ENCODE data around the gene CTBS.
A peak's percentile ranks its signal among the peaks of the same experiment; 100 is the strongest.
"Not testable (repeated sequence)": the region's sequence is repeated elsewhere in the genome, so short reads cannot be mapped to it uniquely, and the experiment has no call there.

CTBS gene
- 22.3 to 62.9 (median 37.3) reads per million in 18 experiments for total RNA-seq

GRCh38 chr1:84573967-84574842 lies at the start of gene CTBS:
TSS of gene CTBS (minus strand) at chr1:84574440. CDS start at chr1:84574415, 25 bp downstream.
- peak; percentile 97 to 98 for DNase-seq

DNA sequence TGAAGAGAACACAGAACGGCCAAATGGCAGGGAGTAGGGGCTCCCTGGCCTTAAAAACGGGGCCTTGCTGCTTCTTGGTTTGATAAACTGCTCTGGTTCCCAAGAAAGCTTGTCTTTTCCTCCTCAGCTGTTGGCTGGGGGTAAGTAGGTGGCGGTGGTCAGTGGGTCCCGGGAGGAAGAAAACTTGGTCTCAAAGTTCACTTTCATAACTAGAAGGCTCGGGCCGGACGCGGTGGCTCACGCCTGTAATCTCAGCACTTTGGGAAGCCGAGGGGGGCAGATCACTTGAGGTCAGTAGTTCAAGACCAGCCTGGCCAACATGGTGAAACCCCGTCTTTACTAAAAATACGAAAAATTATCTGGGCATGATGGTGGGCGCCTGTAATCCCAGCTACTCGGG lies 47.3 kb upstream of the CTBS start:
- no peak for DNase-seq

- DNase-seq = peak; percentile 85 to 89
Measured at GRCh38 chr1:84620720-84621313, 46.6 kb upstream of the CTBS start.

DNA sequence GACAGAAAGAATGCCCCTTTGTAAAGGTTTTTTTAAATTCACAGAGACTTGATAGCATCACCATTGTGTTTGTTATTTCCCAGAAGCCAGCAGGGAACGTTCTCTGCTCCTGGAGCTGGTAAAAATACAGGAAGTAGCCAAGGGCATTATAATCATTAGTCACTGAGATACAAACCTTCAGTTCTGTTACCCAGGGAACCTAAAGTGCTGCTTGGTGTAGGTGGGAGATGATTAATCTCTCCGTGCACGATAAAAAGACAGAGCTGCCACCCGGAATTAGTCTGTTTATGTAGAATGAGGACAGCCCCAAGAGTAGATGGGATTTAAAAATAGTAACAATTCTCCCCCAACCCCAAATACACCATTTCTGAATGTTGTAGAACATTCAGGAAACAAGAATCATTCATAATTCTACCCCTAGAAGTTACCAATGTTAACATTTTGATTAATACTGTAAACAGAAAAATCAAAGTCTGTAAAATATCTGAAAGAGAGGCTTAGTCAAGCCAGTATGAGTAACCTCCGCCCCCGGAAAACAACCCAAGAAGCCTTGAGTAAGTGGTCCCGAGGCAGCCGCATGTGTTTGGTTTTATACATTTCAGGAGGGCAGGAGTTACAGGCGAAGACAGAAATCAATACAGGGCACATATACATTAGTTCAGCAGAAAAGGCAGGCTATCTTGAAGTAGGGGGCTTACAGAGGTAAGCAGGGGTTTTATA lies 45.3 kb upstream of the CTBS start:
- peak; percentile 87 to 90 for DNase-seq

- no peak for DNase-seq
Measured at GRCh38 chr1:84617349-84617748, 43.1 kb upstream of the CTBS start.

DNA sequence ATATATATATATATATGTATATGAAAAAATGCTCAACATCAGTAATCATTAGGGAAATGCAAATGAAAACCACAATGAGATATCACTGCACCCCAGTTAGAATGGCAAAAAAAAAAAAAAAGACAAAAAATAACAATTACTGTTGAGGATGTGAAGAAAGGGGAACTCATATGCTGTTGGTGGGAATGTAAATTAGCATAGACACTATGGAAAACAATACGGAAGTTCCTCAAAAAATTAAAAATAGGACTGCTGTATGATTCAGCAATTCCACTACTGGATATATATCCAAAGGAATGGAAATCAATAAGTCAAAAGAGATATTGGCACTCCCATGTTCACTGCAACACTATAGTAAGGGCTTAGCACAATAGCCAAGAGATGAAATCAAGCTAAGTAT lies 41.5 kb upstream of the CTBS start:
- DNase-seq = peak in 1 of 2 donors; percentile 53

GRCh38 chr1:84613887-84614286 lies 39.6 kb upstream of the CTBS start:
- no peak for DNase-seq

DNA sequence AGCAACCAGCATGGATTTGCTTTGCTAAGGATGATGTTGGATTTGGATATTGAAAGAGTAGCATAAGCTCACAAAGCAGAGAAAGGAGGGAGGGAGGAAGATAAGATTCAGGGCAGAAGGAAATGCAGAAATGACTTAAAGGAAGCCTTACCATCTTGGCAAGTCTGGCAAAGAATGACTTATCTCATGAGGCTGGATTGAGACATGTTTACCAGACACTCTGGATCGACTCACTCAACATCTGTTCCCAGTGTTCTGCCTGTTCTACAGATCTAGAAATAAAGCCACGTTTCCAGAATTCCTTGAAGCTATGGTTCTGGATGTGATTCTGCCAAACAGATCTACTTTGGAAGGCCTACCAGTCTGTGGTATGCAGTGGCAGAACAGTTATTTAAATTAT lies 38.8 kb upstream of the CTBS start:
- no peak for DNase-seq

GRCh38 chr1:84611796-84612195 lies 37.6 kb upstream of the CTBS start:
- no peak for DNase-seq

- no peak for DNase-seq
Measured at GRCh38 chr1:84611091-84611490, 36.9 kb upstream of the CTBS start.

DNA sequence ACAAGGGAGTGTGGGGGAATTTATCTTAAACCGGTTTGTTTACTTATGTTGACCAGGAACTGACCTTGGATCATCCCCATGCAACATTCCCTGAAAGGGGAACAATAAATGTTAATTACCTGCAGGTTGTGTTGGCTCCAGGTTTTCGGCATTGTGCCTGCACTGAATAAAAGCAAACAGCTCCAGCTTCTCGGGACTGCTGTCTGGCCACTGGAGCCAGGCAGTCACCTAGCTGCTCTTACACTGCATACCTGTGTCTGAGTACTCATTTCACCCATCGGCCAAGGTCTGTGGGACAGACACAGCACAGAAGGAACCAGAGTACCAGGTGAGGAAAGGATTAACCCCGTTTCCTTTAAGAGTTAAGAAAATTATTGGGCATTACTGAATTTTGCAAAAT lies 32.7 kb upstream of the CTBS start:
- DNase-seq = no peak

GRCh38 chr1:84605157-84605556 lies 30.9 kb upstream of the CTBS start:
- no peak for DNase-seq

DNA sequence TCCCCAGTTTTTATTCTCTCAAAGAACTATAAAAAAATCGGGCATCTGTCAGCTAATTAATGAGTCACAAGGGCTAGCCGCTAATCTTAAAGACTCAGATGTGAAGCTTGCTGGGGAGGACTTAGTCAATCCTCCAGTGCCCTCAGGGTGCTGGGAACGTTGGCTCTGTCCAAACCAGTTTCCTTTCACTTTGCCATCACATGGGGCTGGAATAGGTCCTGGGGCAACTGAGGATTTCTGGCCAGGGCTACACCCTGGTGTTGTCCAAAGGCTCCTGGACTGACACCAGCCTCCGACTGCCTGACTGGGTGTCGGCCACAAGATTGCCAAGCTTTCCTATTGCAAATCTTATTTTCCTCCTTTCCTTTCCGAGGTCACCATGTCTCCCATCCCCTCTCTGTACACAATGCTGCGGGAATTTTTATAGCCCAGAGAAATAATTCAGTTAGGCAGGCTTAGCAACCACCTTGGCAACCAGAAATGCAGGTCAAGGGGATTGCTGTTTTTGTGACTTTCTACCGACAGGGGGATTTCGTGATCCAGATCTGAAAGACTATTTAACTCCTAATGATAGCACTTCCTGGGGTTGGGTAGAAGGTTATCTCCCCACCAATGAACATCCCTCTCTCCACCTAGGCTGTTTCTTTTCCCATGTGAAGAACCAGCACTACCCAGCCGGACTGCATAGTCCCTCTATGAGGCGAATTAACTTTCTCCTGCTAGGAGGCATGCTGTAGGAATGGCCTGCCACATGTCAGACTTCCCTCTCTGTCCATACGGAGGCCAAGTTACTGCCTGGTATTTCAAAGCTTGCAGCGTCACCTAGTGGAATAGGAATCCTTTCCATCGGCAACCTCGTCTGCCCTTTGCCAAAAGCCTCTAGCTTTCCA lies 29.9 kb upstream of the CTBS start:
- DNase-seq = no peak

GRCh38 chr1:84603223-84603622 lies 29.0 kb upstream of the CTBS start:
- no peak for DNase-seq

DNA sequence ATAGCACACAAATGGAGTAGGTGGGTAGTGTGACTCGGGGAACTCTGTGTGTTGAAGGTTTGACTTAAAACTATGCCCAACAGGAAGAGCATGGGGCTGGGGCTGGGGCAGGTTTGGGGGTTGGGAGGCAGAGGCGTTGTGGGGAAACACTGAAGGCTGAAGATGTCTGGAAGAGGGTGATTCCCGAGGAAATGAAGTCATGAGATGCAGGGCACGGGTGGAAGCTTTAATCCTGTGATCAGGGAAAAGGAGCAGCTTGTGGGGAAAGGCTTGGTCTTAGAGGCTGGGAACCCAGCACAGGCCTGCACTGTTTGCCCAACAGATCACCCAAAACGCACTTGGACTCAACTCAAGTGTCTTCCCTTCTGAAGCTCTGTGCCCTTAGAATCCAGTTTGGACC lies 26.6 kb upstream of the CTBS start:
- DNase-seq = no peak

GRCh38 chr1:84598846-84599741 lies 24.9 kb upstream of the CTBS start:
- DNase-seq = no peak

- no peak for DNase-seq
Measured at GRCh38 chr1:84598418-84598817, 24.2 kb upstream of the CTBS start.

GRCh38 chr1:84597011-84597410 lies 22.8 kb upstream of the CTBS start:
- DNase-seq = no peak

DNA sequence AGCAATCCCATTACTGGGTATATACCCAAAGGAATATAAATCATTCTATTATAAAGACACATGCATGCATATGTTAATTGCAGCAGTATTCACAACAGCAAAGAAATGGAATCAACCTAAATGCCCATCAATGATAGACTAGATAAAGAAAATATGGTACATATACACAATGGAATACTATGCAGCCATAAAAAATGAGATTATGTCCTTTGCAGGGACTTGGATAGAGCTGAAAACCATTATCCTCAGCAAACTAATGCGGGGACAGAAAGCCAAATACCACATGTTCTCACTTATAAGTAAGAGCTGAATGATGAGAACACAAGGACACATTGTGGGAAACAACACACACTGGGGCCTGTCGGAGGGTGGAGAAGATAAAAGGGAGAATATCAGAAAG lies 20.7 kb upstream of the CTBS start:
- not testable (repeated sequence) for DNase-seq

DNA sequence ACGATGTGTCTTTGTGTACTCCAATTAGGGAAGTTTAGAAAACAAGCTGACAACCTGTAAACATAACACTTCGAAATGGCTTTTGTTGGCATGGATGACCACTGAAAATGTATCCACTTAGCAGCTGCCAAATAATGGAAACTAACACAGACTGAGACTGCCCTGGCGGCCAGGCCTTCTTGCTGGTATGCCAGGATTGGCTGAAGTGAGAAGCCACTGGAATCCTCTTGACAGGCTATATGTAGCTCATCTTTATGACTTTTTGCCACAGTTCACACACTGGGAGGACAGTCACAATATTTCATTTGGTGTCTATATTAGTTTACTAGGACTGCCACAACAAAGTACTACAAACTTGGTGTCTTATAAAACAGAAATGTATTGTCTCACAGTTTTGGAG lies 12.9 kb upstream of the CTBS start:
- DNase-seq = no peak

DNA sequence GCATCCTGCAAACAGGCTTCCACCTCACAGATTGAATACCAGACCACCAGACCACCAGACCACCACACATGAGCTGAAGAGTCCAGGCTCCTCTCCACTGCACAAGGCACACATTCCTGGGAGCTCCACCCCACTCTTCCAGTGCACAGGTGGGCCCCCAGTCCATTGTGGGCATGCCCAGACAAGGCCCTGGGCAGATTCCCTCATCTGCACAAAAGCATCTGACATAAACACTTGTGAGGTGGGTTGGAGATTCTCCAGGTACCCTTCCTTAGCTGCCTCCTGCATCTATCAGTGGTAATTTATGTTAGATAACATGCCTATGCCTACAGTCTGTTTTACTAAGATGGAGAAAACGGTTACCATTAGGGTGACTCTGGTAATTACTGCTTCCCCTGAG lies 11.6 kb upstream of the CTBS start:
- DNase-seq = no peak

Data from inflammatory macrophage (primary cell).